Panc1 (cell line): ENCODE data around the gene NUP153.

Experiments used
- SIN3A ChIP-seq: IDR thresholded peaks from 2 replicates; pipeline ENCODE4 v1.6.1; 2012; ENCODE audit warnings: low read depth, mild to moderate bottlenecking, low read length, moderate library complexity, borderline replicate concordance; ENCODE audit not compliant: insufficient read depth
- TF ChIP-seq, protein P1 (sequence below): fragments of 450-650 bp; IDR thresholded peaks from 2 replicates; pipeline ENCODE4 v1.5.1; 2017; ENCODE audit warnings: mild to moderate bottlenecking
- TF ChIP-seq, protein P2 (sequence below), 2 experiments: IDR thresholded peaks; 2 replicates each; pipeline ENCODE4 v1.6.1; 2011 to 2012; ENCODE audit warnings: low read depth in 2 of 2, control low read depth in 1 of 2, low read length in 1 of 2, mild to moderate bottlenecking in 1 of 2, moderate library complexity in 1 of 2; ENCODE audit not compliant: insufficient read depth in 1 of 2

DNA sequence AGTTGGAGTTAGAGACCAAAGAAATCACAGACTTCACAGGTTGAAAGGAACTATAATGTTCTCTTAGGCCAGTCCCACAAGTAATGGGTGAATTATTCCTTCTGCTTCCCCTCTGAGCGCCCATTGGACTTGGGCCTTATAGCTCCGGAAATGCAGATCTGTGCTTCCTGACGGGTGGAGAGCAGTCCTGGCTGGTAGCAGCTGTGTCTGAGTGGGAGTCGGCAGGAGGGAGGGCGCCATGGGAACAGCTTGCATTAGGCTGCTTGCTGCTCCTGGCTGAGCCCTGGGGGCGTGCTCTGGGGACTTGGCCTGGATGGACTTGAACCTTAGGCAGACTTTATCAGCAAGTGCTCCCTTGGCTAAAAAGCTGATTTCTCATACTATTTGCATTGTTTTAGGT, 18.4 kb upstream of the NUP153 start:
- no peak for TF ChIP-seq SIN3A
- TF ChIP-seq, protein P1, sequence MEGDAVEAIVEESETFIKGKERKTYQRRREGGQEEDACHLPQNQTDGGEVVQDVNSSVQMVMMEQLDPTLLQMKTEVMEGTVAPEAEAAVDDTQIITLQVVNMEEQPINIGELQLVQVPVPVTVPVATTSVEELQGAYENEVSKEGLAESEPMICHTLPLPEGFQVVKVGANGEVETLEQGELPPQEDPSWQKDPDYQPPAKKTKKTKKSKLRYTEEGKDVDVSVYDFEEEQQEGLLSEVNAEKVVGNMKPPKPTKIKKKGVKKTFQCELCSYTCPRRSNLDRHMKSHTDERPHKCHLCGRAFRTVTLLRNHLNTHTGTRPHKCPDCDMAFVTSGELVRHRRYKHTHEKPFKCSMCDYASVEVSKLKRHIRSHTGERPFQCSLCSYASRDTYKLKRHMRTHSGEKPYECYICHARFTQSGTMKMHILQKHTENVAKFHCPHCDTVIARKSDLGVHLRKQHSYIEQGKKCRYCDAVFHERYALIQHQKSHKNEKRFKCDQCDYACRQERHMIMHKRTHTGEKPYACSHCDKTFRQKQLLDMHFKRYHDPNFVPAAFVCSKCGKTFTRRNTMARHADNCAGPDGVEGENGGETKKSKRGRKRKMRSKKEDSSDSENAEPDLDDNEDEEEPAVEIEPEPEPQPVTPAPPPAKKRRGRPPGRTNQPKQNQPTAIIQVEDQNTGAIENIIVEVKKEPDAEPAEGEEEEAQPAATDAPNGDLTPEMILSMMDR = no peak
- TF ChIP-seq, protein P2, sequence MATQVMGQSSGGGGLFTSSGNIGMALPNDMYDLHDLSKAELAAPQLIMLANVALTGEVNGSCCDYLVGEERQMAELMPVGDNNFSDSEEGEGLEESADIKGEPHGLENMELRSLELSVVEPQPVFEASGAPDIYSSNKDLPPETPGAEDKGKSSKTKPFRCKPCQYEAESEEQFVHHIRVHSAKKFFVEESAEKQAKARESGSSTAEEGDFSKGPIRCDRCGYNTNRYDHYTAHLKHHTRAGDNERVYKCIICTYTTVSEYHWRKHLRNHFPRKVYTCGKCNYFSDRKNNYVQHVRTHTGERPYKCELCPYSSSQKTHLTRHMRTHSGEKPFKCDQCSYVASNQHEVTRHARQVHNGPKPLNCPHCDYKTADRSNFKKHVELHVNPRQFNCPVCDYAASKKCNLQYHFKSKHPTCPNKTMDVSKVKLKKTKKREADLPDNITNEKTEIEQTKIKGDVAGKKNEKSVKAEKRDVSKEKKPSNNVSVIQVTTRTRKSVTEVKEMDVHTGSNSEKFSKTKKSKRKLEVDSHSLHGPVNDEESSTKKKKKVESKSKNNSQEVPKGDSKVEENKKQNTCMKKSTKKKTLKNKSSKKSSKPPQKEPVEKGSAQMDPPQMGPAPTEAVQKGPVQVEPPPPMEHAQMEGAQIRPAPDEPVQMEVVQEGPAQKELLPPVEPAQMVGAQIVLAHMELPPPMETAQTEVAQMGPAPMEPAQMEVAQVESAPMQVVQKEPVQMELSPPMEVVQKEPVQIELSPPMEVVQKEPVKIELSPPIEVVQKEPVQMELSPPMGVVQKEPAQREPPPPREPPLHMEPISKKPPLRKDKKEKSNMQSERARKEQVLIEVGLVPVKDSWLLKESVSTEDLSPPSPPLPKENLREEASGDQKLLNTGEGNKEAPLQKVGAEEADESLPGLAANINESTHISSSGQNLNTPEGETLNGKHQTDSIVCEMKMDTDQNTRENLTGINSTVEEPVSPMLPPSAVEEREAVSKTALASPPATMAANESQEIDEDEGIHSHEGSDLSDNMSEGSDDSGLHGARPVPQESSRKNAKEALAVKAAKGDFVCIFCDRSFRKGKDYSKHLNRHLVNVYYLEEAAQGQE (IDR thresholded peaks at IDR 0.05; ENCODE audit: insufficient read depth in 1 of 2, low read depth in 2 of 2, low read length in 1 of 2) = no peak
